Keratinocyte (primary cell): ENCODE data around the gene MS4A8.

Experiments used
- EZH2 ChIP-seq: IDR thresholded peaks from one replicate; pipeline ENCODE4 v1.6.1; 2012; ENCODE audit warnings: inconsistent platforms, mild to moderate bottlenecking, low read length, moderate library complexity
- TF ChIP-seq, protein P1 (sequence below), 3 experiments: IDR thresholded peaks in 1 of 3; conservative IDR thresholded peaks in 1 of 3; optimal IDR thresholded peaks in 1 of 3; 2 replicates in 2 of 3; 3 replicates in 1 of 3; pipeline versions ENCODE3 to v1.5.1; 2011; ENCODE audit warnings: low read length in 3 of 3, mild to moderate bottlenecking in 3 of 3, moderate library complexity in 2 of 3, control low read depth in 1 of 3, inconsistent platforms in 1 of 3; ENCODE audit not compliant: insufficient read depth in 2 of 3; ENCODE audit errors: extremely low read depth in 1 of 3

DNA sequence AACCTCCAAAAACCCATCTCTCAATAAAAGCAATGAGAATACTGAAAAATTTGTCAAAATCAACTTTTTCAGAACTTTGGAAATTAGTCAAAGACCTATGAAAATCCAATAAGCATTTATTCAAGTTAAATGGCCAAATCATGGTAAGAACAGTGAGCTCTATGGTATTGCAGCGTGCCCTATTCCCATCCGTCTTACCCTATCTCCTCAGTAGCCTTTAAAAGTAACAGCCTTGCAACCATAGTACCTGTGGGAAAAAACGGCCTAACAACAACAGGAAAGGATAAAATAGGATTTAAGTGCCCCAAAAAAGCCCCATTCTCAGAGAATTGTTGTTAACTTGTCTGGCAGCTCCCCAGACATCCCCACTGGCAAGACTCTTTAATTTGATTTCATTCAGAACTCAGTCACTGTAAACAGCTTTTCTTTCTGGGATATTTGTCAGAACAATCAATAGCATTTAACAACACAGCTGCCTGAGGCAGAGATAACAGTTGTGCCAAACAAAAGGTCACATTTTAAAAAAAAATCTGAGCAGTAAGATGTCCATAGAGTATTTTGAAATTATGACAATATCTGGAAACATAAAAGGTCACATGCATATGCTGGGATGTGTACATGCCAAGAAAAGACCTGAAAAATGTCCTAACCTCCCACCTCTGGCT, 18.8 kb upstream of the MS4A8 start:
- TF ChIP-seq, protein P1, sequence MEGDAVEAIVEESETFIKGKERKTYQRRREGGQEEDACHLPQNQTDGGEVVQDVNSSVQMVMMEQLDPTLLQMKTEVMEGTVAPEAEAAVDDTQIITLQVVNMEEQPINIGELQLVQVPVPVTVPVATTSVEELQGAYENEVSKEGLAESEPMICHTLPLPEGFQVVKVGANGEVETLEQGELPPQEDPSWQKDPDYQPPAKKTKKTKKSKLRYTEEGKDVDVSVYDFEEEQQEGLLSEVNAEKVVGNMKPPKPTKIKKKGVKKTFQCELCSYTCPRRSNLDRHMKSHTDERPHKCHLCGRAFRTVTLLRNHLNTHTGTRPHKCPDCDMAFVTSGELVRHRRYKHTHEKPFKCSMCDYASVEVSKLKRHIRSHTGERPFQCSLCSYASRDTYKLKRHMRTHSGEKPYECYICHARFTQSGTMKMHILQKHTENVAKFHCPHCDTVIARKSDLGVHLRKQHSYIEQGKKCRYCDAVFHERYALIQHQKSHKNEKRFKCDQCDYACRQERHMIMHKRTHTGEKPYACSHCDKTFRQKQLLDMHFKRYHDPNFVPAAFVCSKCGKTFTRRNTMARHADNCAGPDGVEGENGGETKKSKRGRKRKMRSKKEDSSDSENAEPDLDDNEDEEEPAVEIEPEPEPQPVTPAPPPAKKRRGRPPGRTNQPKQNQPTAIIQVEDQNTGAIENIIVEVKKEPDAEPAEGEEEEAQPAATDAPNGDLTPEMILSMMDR (optimal IDR thresholded peaks at IDR 0.05 in 1 of 3, IDR thresholded peaks at IDR 0.05 in 1 of 3, conservative IDR thresholded peaks at IDR 0.05 in 1 of 3; ENCODE audit: extremely low read depth in 1 of 3, insufficient read depth in 2 of 3, low read length in 3 of 3), result no peak
- no peak for TF ChIP-seq EZH2
